Stimulated activated CD8-positive, alpha-beta memory T cell treated with anti-CD3 and anti-CD28 coated beads, Interleukin-15, amount 100 ng/mL, for 48 hours (primary cell): ENCODE data around the gene MAGOHB.
A peak's percentile ranks its signal among the peaks of the same experiment; 100 is the strongest.
"Not testable (repeated sequence)": the region's sequence is repeated elsewhere in the genome, so short reads cannot be mapped to it uniquely, and the experiment has no call there.

Experiments
- DNase-seq, 2 donors: peaks; one replicate each; pipeline ENCODE4 v3.0.0-alpha.2; 2020; ENCODE audit warnings: low read depth in 2 of 2

Gene MAGOHB

DNA sequence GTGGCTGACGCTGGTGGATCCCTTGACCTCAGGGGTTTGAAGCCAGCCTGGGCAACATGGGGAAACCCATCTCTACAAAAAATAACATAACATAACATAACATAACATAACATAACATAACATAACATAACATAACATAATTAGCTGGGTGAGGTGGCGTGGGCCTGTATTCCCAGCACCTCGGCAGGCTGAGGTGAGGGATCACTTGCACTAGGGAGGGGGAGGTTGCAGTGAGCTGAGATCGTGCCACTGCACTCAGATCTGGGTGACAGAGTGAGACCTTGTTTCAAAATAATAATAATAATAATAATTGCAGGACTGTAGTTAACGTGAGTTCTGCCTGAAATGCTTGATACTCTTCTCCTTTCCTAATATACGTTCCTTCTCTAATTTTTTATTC lies 1.3 kb downstream of the MAGOHB start:
- DNase-seq = no peak

DNA sequence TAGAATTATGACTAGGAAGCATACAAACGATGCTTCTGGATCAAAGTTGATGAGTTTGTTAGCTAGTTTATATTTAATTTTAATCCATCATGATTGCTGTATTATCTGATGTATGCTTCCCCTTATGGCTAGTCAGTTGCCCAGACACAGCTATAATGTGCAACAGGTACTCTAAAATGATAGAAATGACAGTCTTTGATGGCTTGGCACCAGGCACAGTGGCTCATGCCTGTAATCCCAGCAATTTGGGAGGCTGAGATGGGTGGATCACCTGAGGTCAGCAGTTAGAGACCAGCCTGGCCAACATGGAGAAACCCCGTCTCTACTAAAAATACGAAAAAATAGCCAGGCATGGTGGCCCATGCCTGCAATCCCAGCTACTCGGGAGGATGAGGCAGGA lies 2.2 kb downstream of the MAGOHB start:
- DNase-seq = not testable (repeated sequence)

DNA sequence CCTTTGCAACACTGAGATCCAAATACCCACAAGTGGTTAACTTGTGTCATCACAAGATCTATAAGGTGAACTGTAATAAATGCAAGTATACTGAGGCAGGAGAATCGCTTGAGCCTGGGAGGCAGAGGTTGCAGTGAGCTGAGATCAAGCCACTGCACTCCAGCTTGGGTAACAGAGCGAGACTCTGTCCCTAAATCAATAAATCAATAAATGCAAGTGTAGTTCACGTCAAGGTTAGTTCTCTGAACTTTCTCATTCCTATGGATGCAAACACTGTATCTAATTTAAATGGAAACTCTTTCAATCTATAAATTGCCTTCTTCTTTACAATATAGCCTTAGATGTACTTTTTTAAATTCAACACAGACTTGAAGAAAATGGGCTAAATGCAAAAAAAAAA lies 3.2 kb downstream of the MAGOHB start:
- no peak for DNase-seq

DNA sequence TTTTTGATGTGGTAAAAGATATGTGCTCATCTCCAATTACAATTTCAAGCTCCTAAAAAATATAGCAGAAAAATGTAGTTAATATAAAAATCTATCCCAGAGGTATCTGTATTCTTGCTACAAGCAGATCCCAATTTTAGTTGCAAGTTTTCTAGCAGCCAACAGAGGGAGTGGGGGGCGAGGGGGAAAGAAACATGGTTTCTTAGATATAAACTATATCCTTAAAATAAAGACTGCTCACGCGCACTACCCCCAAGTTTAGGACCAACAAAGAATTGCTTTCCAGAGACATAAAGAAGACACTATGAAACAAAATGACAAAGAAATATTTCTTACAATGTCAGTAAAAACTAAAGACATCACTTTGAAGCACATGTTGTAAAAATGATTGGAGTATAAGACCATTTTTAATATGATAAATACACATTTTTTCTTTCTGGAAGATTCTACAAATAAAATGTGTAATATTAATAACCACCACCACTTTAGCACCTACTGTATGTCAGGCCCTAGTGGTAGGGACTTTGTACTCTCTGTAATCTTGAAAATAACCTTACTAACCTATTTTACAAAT lies 5.4 kb downstream of the MAGOHB start:
- no peak for DNase-seq

DNA sequence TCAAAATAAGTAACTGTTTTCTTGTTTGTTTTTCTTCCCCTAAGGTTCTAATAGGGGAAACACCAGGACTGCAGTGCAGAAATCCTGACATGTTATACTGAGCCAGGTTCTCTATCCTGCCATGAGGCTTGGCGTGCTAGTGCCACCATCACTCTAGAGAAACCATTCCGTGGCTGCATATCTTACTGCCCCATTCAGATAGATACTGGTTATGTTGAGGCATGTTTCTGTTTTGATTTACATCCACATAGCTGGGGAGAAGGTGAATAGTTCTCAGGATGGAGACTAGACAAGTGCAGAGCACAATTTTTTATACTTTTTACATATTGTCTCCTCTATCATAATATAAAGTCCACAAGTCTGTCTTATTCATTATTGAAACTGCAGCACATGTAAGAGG lies 11.5 kb downstream of the MAGOHB start:
- DNase-seq = no peak

DNA sequence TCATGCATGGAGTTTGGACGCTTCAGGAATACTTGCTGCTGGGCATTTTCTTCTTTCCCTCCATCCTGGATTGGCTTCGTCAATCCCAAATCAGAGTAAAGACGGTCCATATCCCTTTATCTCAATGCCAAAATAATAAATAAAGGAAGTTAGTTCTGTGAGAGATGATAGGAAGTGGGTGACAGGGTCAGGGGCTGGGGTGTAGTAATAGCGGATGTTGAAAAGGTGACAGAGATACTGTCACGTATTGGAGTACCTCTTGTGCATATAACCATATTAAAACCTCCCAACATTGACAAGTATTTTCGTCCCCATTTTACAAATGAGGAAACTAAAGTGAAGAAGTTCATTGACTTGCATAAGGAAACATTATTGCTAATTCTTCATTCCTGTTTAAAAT lies 12.4 kb downstream of the MAGOHB start:
- DNase-seq = no peak

DNA sequence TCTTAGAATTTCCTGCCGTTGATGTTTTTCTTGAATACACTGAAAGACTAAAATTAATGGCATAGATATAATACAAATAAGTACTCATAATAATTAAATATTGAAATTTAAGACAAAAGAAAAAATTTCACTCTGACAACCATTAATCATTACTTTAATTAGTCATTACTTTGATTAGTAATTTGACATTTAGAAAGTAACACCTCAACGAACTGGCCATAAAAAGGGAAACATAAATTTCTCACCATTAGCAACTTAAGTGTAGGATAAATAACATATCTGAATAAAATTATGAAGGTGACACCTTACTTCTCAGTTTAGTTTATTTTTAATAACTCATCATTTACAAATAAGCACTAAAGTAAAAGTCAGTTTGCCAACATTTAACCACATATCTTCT lies 17.5 kb downstream of the MAGOHB start:
- no peak for DNase-seq

DNA sequence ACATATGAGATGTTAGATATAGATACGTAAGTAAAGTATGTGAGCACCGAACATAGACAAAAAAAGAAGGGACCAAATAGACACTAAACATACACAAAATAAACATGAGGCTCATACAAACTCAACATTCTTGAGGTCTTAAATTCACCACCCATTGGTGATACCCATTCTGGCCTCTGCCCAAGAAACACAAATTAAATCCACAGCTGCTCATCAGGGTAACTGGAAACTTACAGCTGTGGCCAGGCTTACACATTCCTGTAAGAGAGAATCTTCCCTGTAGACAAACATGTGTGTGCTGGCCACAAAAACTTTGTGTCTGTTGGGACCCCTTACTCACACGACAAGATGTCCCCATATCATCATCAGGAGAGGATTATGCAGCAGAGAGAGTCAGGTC lies 22.4 kb downstream of the MAGOHB start:
- no peak for DNase-seq

DNA sequence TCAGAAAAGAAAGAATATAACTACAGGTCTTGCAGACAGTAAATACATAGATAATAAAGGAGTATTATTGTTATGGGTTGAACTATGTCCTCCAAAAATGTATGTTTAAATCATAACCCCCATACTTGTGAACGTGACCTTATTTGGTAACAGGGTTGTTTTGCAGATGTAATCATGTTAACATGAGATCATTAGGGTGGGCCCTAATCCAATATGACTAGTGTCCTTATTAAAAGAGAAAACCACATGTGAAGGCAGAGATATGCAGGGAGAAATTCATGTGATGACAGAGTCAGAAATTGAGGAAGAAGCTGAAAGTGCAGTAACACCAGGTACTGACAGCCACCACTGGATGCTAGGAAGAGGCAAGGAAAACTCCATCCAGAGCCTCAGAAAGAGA lies 29.0 kb downstream of the MAGOHB start:
- DNase-seq = no peak

DNA sequence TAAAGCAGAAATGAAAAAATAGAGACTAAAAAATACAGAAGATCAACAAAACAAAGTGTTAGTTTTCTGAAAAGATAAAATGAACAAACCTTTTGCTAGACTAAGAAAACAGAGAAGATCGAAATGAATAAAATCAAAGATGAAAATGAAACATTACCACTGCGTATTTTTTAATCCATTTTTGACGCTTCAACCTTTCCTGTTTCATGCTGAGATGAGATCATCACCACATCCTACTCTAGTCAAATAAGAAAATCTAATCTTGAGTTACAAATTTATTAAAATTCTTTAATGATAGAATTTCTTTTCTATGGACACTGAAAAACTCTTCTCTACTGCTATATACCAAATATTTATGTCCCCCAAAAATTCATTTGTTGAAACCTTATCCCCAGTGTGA lies 30.7 kb downstream of the MAGOHB start:
- DNase-seq = no peak

DNA sequence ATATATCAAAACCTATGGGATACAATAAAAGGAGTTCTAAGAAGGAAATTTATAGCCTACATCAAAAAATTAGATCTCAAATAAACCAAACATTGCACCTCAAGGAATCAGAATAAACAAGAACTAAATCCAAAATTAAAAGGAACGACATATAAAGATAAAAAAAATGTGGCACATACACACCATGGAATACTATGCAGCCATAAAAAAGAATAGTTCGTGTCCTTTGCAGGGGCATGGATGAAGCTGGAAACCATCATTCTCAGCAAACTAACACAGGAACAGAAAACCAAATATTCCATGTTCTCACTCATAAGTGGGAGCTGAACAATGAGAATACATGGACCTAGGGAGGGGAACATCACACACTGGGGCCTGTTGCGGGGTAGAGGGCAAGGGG lies 31.3 kb downstream of the MAGOHB start:
- DNase-seq = not testable (repeated sequence)

DNA sequence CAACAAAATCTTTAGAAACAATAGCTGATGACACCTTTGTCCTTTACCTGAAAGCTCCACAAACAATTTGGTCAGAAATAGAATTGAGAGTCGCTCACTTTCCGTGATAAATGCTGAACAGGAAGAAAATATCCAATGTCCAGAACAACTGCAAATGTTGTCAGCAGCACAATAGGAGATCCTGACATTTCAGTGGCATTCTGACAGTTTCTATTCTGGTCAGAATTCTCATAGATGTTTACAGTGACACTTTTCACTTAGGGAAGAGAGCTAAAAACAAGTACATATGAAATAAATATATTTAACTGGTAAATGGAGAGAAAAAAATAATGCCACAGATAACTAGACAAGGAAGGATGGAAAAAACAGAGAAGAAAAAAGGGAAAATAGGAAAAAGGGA lies 39.1 kb downstream of the MAGOHB start:
- DNase-seq = no peak

DNA sequence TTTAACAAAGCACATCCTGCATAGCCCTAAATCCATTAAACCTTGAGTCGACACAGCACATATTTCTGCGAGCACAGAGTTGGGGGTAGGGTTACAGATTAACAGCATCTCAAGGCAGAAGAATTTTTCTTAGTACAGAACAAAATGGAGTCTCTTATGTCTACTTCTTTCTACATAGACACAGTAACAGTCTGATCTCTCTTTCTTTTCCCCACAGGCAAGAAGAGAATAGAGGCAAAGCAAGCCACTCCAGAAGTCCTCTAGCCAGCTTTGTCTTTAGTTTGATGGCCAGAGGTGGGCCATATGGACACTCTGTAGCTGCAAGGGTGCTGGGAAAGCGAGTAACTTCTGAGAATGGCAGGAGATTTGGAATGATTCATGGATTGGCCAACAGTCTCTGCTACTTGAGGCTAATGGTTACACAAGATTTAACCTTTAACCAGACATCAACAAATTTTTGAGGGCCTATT lies 41.4 kb downstream of the MAGOHB start:
- DNase-seq = not testable (repeated sequence)

DNA sequence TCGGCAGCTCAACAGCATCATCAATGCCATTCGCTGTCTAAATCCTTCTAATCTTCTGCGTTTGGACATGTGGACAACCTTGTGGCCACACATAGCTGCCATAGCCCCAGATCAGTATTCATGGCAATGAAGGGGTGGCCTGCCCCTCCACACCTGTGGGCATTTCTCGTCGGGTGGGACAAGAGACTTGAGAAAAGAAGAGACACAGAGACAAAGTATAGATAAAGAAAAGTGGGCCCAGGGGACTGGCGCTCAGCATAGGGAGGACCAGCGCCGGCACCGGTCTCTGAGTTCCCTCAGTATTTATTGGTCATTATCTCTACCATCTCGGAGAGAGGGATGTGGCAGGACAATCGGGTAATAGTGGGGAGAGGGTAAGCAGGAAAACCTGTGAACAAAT lies 42.3 kb downstream of the MAGOHB start:
- DNase-seq = no peak

DNA sequence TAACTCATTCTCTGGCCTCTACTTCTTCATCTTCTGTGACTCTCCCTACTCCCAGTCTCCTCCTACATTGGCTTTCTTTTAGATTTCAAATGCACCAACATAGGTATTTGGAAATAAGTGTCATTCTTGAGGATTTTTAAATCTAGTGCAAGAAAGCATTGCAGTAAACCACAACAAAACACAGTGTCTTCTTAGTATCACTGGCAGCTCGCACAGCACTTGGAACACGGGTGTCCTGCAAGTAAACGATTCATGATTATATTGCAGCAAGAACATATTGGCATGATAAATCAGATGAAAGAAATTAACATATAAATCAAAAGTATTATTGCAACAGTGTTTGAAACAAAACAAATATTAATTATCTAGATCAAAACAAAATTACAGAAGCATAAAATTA lies 45.6 kb downstream of the MAGOHB start:
- DNase-seq = no peak

DNA sequence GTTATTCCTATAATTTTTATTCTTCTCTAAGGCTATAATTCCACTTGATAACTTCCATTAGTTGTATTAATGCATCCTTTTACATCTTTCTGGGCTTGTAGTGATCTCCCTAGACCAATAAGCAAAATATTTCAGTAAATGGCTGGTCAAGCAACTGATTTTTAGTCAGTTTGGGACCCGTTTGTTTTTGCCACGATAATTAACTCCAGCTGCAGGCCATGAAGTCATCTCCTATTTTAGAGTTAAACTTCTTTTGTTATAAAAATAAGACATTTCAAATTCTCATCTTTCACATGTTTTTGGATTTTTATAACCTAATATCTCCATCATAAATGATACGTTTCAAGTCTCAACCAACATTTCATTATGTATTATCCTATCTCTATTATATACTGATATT lies 49.4 kb downstream of the MAGOHB start:
- no peak for DNase-seq

DNA sequence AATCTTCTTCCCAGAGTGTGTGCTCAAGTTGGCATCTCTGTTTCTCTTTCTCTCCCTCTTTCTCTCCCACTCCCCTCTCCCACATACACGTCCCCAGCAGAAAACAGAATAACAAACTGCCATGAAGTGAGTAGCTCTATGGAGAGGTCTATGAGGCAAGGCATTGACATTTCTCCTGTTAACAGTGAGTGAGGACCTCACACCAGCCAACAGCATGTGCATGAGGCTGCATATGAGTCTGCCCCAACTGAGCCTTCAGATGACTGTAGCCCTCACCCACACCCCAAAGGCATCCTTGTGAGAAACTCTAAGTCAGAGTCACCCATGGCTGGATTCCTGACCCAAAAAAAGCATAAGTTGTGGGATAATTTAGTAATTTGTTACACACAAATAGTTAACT lies 50.4 kb downstream of the MAGOHB start:
- DNase-seq = no peak

DNA sequence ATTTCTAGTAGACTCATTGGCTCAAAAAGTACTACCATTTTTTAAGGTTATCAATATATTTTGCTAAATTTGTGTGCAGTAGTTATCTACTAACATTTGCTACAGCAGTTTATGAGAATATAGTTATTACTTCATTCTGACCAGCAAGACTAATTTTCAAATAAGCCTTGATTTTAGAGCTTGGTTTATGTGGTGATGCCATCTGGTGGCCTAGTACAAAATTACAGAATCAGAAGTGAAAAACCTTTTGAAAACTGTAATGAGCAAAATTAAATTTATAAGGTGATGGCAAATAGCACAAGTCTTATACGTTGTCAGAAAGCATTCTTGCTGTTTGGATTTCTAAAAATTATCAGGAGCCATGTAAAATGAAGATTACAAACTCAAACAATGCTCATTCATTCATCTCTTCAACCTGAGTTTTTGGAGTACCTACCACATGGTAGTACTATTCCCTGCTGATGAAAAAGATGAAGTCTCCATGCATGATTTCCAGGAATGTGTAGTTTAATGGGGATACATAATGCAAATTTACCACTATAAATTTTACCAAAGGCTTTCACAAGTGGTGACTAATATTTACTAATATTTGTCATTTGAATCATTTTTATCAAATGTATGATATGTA lies 51.0 kb downstream of the MAGOHB start:
- DNase-seq = no peak

DNA sequence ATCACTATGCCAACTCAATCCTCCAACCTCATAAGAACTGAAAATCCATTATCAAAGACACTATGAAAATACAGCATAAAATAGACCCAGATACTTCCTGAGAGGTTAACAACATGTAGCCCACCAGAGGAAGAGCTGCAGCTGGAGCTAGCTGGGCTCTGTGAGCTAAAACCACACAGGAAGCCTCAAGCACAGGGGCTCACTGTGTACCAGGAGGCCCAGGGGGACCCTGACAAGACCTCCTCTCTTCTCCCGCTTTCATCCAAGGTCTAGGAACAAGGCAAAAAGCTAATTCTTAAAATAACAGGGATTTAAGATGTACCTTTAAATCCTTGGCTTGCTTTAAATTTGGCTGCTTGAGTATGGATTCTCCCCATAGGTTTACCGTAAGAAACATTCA lies 54.2 kb downstream of the MAGOHB start:
- DNase-seq = peak; percentile 32

DNA sequence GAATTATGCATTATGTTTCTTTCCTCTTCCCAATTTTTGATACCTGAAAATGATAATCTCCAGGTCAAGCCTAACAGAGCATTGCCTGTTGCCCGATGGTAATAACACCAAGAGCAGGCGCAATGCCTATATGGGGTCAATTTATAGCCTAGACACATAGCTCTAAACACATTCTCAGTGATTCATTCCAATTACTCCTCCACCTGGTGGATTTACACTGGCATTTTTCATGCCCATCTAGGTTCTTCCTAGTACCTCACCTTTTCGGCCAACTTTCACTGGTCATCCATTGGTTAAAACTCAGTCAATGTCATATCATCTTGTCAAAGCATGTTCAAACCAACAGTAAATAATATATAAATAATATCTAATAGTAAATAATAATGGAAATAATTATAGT lies 54.6 kb downstream of the MAGOHB start:
- DNase-seq = no peak

DNA sequence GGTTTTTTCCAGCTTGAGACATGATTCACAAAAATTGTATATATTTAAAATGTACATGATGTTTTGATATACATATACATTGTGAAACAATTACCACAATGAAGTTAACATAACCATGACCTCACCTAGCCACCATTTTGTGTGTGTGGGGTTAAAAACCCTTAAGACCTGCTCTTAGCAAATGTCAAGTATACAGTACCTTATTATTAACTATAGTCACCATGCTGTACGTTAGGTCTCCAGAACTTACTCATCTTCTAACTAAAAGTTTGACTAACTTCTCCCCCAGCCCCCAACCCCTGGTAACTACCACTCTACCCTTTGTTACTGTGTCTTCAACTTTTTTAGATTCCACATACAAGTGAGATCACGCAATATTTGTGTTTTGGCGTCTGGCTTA lies 55.1 kb downstream of the MAGOHB start:
- peak in 1 of 2 donors; percentile 13 for DNase-seq

DNA sequence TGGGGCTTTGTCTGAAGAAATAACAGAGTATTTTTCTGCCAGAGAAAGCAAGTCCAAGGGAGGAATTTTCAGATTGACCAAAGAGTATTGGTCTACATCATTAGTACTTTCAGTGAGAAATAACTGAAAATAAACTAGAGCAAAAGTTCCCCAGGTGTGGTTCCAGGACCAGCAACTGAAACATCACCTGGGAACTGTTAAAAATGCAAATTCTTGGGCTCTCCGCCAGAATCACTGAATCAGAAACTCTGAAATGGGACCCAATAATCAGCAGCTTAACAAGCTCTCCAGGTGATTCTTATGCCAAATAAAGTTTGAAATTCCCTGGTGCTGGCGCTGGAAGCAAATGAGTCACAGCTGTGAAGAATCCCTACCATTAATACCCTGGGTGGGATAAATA lies 55.6 kb downstream of the MAGOHB start:
- no peak for DNase-seq

DNA sequence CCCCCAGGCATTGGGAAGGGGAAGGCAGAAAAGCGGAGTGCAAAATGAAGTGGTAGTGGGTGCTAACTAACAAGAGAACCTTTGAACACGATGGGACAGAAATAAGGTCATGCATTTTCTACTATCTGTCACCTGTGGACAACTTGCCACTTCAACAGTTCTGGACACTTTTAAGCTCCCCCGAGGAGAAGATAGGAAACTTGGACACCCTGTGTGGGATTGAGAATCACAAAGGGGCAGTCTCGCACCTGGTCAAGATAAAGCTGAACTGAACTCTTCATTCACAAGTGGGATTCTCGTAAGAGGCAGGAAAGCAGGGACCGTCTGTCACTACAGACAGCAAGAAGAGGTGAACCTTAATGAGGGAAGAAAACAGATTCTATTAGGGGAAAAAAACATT lies 56.1 kb downstream of the MAGOHB start:
- no peak for DNase-seq
